A204.1 (cell line): ENCODE results near the gene SH3TC2.
A peak's percentile ranks its signal among the peaks of the same experiment; 100 is the strongest.

Experiments used
- FAIRE-seq: peaks from 2 replicates; lab custom pipeline; 2012; peaks lifted over from hg19 to GRCh38; lab: Jason Lieb, UNC

SH3TC2 gene

DNA sequence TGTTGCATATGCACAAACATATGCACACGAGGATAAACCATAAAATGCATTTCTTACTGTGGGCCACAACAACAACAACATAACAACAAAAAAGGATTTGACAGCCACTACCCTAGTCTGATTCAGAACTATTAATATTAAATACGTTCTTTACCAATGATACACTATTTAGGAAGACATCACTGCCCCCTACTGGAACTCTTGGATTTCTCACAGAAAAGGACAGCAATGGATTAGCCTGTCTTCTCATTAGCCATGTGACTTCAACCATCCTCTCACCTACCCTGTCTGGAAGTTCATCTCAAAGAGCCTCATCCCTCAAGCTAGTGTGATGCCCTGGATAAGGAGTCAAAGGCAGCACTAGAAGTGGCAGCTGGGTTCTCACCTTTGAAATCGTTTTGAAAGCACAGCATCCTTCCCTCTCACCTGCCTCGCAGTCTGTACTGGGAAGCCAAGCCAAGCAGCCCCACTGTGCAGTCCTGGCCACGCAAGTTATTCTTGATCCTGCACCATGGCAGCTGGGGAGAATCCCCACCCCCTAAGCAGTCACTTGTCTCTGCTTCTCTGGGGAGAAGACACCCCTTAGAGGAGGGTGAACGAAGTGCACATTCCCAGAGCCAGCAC, 64.6 kb downstream of the SH3TC2 start:
- FAIRE-seq, result peak; percentile 92

DNA sequence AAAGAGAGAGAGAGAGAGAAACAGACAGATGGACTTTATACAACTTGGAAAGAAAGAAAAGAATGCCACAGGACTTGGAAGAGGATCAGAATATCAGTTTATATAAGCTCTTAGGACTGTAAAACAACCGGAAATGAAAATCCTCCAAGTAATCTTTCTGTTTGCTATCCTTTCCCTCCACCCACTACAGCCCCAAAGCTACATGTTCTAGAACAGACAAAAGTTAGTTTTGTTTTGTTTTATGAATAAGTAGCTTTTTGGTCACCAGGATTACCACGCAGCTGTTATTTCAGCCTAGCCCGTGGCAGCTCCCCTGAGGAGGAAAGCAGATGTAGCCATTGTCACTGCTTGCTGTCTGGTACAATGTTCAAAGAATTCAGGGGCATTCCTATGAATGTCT, 66.6 kb downstream of the SH3TC2 start:
- FAIRE-seq, result no peak

DNA sequence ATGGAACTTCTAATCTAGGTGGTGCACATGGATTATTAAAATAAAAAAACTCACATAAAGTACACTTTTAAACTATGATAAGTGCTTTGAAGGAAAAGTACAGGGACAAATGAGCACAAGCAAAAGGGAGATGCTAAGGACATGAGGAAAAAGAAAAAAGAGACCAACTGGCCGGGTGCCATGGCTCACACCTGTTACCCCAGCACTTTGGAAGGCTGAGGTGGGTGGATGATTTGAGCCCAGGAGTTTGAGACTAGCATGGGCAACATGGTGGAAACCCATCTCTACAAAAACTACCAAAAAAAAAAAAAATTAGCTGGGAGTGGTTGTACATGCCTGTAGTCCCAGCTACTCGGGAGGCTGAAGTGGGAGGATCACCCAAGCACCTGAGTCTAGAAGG, 67.1 kb downstream of the SH3TC2 start:
- no peak for FAIRE-seq

DNA sequence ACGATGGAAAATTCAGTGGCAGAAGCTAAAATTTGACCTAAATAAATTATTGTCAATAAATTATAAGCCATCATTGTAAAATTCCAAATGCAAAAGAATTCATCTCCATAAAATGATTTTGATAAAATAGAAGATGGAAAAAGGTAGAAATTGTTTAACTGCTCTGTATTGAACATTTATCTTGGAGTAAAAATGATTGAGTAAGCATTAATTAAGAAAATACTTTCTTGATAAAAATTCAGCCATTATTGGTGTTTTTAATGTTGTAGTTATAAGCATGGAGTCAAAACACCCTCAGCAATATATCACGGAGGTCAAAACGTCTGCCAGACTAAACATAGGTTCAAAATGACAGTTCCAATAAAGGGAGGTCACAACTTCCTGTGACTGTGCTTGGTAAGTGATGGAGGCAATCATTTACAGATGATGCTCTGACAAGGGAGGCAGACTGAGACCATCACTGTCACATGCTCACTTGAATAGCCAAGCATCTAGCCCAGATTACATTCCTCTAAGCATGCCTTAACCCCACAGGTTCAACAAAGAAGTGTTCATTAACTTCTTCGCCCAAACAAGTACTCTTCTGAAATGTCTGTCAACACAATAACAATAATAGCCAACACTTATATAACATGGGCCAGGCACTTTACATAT, 69.5 kb downstream of the SH3TC2 start:
- FAIRE-seq, result peak; percentile 43

DNA sequence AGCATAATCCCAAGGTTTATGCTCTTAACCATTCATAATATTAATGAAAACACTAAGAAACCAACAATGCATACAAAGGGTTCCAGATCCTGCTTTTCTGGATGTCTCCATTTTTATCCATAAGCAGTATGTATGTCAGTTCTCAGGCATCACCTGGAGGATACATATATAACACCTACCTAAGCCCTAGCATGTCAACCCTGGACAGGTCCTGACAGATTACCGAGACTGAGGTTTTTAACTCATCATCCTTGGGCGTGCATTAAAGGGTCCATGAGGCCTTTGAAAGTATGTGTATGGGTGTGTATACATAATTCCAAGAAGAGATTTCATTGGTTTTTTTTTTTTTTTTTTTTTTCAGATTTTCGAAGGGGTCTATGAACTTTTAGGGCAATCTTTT, 70.6 kb downstream of the SH3TC2 start:
- no peak for FAIRE-seq

DNA sequence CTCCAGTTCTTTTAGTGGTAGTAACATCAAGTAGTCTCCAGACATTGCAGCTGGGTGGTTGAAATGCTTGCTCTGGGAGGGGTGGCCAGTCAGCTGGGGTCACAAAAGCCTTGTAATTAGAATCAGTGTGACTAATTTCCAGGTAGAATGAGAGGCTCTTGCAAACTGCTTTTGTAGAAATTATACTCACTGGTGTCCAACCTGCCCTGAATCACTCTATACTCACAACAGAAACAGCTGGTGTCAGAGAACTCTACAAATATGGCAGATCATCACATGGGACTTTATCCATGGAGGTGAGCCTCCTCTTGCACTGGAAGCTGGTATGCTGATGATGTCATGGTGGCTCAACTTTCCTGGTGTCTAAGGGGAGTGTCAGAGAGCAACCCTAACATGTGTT, 71.3 kb downstream of the SH3TC2 start:
- FAIRE-seq, result no peak

DNA sequence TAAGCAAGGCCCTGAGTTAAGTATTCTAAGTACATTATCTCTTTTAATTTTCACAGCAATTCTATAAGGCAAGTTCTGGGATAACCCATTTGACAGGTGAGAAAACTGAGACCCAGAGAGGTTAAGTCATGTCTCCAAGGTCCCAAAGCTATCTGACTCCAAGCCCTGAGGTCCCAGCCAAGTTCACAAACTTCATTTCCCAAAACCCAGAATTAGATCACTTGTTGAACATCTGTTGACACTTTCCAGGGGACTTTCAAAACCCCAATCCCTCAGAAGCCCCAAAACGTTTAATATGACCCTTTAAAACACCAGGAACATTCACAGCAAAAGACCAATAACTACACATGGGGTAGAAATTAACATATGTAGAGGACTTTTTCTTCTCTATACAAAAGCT, 72.0 kb downstream of the SH3TC2 start:
- no peak for FAIRE-seq

DNA sequence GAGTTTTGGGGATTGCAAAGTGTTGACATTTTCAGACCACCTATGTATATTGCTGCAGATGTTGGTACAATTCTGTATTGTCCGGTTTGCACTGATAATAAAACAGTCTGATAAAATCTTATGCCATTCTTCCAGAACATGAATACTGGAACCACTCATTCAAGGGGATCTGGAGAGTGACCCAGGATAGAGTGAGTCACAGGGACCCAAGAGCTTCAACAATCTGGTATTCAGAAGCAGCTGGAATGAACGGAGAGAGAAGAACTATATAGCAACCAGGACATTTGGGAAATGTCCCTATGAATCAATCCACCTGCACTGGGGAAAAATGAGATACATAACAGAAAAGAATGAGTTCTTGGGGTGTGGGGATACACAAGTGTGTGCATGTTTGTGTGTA, 73.3 kb downstream of the SH3TC2 start:
- no peak for FAIRE-seq

DNA sequence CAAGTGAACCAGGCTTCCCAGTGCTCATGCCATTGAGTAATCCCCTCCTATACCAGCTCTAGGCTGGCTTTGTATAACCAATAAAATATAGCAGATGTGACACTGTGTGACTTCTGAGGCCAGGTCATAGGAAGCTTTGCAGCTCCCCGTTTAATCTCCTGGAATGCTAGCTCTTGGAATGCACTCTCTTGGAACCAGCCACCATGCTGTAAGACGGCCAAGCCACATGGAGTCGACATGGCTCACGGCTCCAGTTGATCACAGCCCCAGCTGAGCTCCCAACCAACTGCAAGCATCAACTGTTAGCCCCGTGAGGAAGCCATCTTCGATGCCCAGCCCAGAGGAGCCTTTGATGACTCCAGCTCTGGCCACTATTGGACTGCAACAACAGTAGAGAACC, 74.5 kb downstream of the SH3TC2 start:
- no peak for FAIRE-seq

DNA sequence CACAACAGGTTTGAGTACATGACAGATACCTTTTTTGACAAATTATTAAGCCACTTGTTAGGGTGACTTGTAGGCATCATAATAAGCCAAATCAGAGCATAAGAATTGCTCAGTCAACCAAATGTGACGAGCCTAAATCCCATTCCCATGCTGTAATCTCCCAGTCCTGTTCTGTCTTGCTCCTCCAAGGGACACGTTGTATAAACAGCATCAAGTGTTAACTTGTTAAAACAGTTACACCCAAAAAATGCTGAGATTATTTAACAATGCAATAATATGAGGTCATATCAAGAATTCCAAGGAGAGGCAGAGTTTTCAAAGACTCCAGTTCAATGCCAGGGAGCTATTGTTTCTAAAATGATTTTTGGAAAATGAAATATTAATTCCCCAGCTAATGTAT, 76.2 kb downstream of the SH3TC2 start:
- FAIRE-seq, result no peak

DNA sequence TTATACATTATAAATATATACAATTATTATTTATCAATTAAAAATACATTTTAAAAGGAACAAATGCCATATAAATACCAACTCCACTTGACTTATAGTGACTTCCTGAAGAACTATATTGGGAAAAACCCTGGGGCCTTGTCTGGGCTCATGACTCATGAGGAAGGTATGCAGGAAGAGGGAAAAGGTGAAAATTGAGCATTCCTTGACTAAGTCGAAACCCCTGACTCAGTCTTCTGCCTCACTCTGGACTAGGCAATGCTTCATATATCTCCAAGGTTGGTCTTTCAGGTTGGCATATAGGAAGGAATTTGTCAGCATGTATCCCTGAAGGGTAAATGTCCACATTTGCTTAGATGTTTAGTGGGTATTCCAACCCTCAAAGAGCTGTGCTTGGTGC, 78.5 kb downstream of the SH3TC2 start:
- no peak for FAIRE-seq

DNA sequence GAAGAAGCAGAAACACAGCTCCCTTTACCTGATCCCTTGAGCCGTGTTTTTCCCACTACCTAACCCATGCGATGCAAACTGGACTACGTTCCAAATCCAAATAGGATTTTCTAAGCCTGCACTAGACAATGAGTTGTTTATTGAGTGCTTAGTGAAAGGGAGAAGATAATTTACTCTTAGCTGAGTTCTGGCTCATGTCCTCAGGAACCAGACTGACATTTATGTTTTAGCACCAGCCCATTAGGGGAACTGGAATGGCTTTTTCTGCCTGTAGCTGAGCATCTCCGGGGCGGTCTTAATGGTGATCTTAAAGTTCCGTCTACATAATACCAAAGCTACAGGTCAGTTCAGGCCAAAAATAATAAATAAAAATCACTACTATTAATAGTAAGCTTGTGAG, 81.5 kb downstream of the SH3TC2 start:
- no peak for FAIRE-seq

DNA sequence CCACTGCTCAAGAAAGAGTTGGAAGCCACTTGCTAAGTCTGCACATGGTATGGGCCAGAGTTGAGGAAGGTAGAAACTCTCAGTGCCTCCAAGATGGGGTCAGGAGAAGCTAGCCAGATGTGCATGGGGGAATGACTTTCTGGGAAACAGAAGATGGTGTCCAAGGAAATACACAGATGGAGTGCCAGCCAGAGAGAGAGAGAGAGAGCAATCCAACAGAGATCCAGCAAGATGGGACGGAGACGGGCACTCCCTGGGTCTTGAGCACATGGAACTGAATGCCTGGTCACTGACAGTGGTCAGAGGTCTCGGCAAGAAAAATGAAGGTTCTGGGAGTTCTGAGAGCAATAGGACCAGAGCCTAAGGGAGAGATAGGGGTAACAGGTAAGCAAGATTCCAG, 82.1 kb downstream of the SH3TC2 start:
- FAIRE-seq, result no peak

DNA sequence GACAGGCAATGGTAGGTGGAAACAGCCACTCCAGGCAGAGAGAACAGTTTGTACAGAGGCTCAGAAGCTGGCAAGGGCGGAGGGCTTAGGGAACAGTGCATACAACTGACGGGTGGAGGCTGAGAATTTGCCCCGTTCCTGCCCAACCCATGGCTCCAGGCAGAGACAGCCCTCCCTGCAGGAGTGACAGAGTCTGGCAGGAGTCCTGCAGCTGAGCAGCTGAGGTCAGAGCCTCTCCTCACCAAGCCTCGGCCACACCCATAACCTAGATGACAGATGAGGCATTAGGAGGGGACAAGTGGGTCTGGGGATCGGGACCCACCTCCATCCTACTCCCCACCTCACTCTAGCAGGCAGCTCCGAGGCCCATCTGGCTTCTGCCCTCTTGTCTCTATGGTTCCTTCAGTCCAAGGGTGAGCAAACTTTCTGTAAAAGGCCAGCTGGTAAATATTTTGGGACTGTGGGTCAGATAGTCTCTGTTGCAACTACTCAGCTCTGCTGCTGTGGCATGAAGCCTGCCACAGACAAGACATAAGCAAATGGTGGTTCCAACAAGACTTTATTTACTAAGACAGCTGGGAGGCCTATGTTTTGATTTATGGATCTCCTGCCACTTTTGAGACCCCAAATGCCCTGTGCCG, 83.7 kb downstream of the SH3TC2 start:
- no peak for FAIRE-seq

DNA sequence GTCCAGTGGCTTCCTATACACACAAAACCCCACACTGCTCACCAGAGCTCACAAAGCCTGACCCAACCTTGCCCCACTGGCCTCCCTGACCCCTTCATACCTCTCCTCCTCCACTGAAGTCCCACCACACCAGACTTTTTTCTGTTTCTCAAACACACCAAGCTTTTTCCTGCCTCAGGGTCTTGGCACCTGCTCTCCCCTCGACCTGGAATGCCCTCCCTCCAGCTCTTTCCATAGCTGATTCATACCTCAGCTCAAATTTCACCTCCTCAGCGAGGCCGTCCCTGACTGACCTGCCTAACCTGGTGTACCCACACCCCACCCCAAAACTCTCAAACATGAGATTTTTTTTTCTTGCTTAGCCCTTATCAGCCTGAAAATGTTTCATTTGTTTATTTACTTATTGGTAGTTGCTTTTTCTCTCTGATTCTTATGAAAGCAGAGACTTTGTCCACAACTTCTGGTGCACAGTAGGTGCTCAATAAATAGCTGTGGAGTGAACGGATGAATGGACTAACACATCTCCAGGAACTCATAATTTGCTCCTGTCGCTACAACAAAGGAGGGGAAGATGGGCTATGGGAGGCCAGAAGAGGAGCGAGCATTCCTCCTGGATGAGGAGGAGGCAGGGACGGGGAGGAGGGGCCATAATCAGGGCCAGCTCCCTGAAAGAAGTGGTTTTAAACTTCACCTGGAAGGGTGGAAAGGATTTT, 84.3 kb downstream of the SH3TC2 start:
- FAIRE-seq, result no peak

DNA sequence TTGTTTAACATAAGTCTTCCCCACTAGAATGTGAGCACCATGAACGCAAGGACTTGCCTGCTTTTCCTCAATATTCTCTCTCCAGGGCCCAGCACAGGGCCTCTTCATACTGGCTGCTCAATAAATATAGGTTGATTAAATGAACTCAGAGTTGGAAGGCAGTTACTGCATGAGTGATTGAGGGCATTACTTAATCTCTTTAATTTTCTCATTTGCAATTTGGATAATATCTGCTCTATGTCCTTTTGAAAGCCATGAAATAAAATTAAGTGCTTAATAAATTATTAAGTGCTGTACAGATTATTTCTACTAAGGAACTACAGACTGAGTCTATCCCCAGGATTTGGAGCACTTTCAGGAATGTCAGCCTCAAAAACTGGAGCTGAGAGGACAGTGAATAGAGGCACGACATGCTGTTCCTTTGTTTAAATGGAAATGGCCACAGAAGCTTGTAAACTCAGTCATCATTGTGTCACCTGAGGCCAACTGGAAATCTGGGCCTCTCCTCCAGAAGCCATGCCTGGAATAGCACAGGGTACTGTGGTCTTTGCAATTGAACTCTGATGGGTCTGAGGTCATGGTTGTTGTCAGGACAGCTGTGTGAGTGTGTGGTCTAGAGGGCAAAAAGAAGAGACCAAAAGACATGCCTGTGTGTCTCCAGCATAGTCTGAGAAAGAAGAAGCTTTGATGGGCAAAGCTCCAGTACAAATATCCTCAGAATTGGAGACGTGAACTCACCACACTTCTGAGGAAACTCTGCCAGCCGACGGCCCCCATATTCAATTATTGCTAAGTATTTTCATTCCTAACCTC, 86.1 kb downstream of the SH3TC2 start:
- no peak for FAIRE-seq

DNA sequence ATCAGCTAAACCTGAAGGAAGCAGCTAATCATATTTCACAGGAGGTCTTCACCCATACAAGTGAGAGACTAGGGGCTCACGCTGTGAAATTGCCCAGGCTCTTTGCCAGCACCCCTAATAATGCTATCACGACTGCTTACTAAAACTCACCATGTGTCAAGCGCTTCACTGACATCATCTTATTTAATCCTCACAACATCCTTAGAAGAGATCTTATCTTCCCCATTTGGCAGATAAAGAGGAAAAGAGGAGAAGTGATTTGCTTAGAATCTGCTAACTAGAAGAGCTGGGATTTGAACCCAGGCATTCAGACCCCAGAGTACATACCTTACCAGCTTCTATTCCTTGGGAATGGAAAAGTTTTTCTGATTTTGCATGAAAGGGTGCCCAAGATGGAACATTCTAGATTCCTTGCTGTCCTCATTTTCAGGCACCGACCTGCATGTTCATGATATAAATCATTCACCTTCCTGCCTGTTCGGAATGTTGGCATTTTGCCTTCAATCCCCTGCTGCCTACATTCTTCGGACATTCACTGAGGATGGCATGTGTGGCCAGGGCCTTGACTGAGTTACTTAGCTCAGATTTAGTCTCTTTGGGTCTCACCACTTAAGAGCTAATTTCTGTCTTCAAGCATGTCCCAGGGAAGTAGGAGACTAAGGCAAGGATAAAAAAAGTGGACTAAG, 88.1 kb downstream of the SH3TC2 start:
- no peak for FAIRE-seq

DNA sequence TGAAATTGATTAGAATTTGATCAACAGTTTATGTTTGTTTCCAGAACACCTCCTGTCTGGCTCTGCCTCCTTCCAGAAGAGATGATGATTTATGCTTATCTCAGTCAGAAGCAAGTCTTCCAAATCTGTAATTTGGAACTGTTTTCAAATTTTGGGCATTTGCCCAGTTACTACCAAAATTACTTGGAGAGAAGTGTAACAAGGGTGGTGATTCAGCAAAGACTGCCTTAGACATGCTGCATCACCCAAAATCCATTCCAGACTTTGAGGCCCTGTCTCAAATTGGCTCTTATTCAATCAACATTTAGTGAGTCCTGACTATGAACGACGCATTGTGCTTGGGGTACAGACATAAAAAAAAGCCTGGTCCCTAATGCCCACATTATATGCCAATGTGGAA, 89.4 kb downstream of the SH3TC2 start:
- FAIRE-seq, result no peak

DNA sequence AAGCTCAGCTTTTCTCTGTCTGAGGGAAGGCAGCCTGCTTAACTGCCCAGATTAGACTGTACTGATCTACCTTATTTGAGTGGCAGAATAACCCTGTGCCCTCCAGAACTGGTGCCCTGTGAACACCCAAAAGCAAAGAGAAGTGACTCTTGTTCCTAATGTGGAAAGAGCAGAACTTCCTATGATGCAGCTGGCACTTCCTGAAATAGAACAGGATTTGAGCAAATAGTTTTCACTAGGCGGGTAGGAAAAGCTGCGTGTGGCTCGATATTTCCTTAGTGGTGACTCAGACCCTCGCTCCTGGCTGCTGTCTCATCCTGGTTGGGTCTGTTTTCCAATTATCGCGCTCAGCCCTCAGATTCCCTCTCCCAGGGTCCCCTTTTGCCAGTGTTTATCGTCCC, 89.9 kb downstream of the SH3TC2 start:
- FAIRE-seq, result no peak

DNA sequence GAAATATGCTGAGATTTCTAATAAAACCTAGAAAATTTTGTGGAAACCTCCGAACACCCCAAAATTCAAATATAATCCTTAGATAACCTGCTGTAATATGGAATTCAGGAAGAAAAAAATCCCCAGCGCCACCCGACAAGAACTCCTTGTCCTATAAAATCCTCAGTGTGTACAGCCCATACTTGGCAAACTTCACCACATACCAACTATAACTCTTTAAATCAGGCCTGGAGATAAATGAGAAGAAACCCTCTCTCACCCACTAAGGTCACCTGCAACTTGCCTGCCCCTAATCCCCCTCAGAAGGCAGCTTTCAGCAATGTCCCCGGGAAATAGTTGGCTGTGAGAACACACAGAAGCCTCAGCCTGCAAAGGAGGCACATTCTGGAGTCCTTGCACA, 90.5 kb downstream of the SH3TC2 start:
- FAIRE-seq, result no peak

DNA sequence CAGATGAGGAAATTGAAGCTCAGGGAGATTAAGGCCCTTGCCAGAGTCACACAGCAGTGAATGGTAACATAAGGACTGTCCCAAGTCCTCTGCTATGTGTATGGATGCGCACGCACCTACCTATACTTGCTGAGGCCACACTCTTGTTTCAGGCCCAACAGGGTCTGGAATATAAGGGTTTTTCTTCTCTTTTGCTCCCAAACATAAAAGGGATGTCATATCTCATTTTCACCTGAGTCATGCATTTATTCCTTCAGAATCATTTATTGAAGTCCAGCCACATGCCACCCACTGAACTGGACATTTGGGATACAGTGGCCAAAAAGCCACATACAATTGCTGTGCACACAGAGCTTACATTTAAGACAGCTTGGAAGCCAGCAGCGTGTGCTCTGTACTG, 92.0 kb downstream of the SH3TC2 start:
- no peak for FAIRE-seq

DNA sequence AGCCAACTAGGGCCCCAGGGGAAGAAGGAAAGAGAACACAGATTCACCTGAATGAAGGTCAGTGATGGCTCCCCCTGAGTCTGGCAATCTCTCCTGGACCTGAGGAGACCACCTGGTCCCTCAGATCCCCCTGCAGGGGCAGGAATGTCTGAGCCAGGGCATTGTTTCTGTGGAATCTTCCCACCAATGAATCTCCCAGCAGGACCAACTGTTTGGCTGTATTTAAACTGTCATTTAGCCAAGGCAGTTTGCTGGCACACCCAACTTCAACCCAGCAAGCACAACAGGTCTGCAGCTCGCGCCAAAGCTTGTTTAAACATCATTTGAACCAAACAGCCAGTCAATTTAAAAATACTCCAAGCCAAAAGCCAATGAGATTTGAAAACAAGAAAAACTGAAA, 92.6 kb downstream of the SH3TC2 start:
- FAIRE-seq, result peak; percentile 91
